ENCODE measurements around the gene CHST8.

Gene CHST8

GRCh38 chr19:33727331-33727998 is 105.7 kb downstream of the CHST8 start:
- DNase-seq (ENCODE audit: low spot score) (no peak), ATAC-seq (ENCODE audit: low read depth) (no peak)
- Histone ChIP-seq H3K4me3 (ENCODE audit: severe bottlenecking) (no peak overlapping the region), H3K4me1 (ENCODE audit: insufficient read depth, poor library complexity, severe bottlenecking) (no peaks in the 10 kb centered on the region), H3K27me3 (ENCODE audit: insufficient read depth, poor library complexity, severe bottlenecking) (peaks cover 18% of the 10 kb centered on the region), H3K9me3 (ENCODE audit: severe bottlenecking) (no peaks in the 10 kb centered on the region), H3K27ac (ENCODE audit: poor library complexity, severe bottlenecking) (no peak overlapping the region), H3K36me3 (ENCODE audit: low read depth) (no peaks in the 10 kb centered on the region)
- TF ChIP-seq, protein P1, sequence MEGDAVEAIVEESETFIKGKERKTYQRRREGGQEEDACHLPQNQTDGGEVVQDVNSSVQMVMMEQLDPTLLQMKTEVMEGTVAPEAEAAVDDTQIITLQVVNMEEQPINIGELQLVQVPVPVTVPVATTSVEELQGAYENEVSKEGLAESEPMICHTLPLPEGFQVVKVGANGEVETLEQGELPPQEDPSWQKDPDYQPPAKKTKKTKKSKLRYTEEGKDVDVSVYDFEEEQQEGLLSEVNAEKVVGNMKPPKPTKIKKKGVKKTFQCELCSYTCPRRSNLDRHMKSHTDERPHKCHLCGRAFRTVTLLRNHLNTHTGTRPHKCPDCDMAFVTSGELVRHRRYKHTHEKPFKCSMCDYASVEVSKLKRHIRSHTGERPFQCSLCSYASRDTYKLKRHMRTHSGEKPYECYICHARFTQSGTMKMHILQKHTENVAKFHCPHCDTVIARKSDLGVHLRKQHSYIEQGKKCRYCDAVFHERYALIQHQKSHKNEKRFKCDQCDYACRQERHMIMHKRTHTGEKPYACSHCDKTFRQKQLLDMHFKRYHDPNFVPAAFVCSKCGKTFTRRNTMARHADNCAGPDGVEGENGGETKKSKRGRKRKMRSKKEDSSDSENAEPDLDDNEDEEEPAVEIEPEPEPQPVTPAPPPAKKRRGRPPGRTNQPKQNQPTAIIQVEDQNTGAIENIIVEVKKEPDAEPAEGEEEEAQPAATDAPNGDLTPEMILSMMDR (IDR thresholded peaks at IDR 0.05; ENCODE audit: poor library complexity, severe bottlenecking) = no peak

GRCh38 chr19:33728141-33728540 is 106.4 kb downstream of the CHST8 start:
- H3K27ac ChIP-seq (ENCODE audit: poor library complexity, severe bottlenecking) = no peak overlapping the region
- ATAC-seq (ENCODE audit: low read depth) (no peak), DNase-seq (ENCODE audit: low spot score) (no peak)
- peaks cover 18% of the 10 kb centered on the region for H3K27me3 ChIP-seq (ENCODE audit: insufficient read depth, poor library complexity, severe bottlenecking)
- H3K9me3 ChIP-seq (ENCODE audit: severe bottlenecking) = no peaks in the 10 kb centered on the region
- no peak overlapping the region for H3K4me3 ChIP-seq (ENCODE audit: severe bottlenecking)
- no peaks in the 10 kb centered on the region for H3K4me1 ChIP-seq (ENCODE audit: insufficient read depth, poor library complexity, severe bottlenecking)
- TF ChIP-seq, protein P1 (IDR thresholded peaks at IDR 0.05; ENCODE audit: poor library complexity, severe bottlenecking) = no peak
- no peaks in the 10 kb centered on the region for H3K36me3 ChIP-seq (ENCODE audit: low read depth)

GRCh38 chr19:33730858-33731607 is 109.3 kb downstream of the CHST8 start:
- H3K4me3 ChIP-seq (ENCODE audit: severe bottlenecking) = no peak overlapping the region
- TF ChIP-seq, protein P1 (IDR thresholded peaks at IDR 0.05; ENCODE audit: poor library complexity, severe bottlenecking) = no peak
- H3K27ac ChIP-seq (ENCODE audit: poor library complexity, severe bottlenecking) = no peak overlapping the region
- no peaks in the 10 kb centered on the region for H3K9me3 ChIP-seq (ENCODE audit: severe bottlenecking)
- DNase-seq (ENCODE audit: low spot score) (no peak), ATAC-seq (ENCODE audit: low read depth) (no peak)
- H3K36me3 ChIP-seq (ENCODE audit: low read depth) = no peaks in the 10 kb centered on the region
- peaks cover 25% of the 10 kb centered on the region for H3K27me3 ChIP-seq (ENCODE audit: insufficient read depth, poor library complexity, severe bottlenecking)
- H3K4me1 ChIP-seq (ENCODE audit: insufficient read depth, poor library complexity, severe bottlenecking) = no peaks in the 10 kb centered on the region

DNA sequence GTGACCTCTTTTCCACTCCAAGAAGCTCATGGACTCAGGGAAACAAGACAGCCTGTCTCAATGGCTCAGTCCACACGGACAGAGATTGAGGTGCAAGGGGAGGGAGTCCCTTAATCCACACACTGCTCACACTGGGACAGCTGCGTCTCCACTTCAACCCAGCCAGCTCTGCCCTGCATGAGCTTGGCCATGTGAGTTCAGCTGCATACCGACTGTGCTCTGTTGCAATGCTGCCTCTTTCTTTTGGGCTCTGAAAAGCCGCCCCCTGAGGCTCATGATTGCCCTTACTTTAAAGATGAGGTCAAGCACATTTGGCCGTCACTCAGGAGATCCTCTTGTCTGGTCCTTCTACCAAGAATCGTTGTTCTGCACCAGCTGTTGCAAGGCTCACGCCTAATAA is 110.1 kb downstream of the CHST8 start:
- no peak for DNase-seq (ENCODE audit: low spot score)
- no peaks in the 10 kb centered on the region for H3K9me3 ChIP-seq (ENCODE audit: severe bottlenecking)
- peaks cover 22% of the 10 kb centered on the region for H3K27me3 ChIP-seq (ENCODE audit: insufficient read depth, poor library complexity, severe bottlenecking)
- ATAC-seq (ENCODE audit: low read depth) = no peak
- no peak overlapping the region for H3K4me3 ChIP-seq (ENCODE audit: severe bottlenecking)
- no peak overlapping the region for H3K27ac ChIP-seq (ENCODE audit: poor library complexity, severe bottlenecking)
- H3K4me1 ChIP-seq (ENCODE audit: insufficient read depth, poor library complexity, severe bottlenecking) = no peaks in the 10 kb centered on the region
- no peaks in the 10 kb centered on the region for H3K36me3 ChIP-seq (ENCODE audit: low read depth)
- TF ChIP-seq, protein P1 (IDR thresholded peaks at IDR 0.05; ENCODE audit: poor library complexity, severe bottlenecking) = no peak

- Histone ChIP-seq H3K4me1 (ENCODE audit: insufficient read depth, poor library complexity, severe bottlenecking) (no peaks in the 10 kb centered on the region), H3K9me3 (ENCODE audit: severe bottlenecking) (no peaks in the 10 kb centered on the region), H3K4me3 (ENCODE audit: severe bottlenecking) (no peak overlapping the region), H3K27me3 (ENCODE audit: insufficient read depth, poor library complexity, severe bottlenecking) (peaks cover 7% of the 10 kb centered on the region), H3K36me3 (ENCODE audit: low read depth) (no peaks in the 10 kb centered on the region), H3K27ac (ENCODE audit: poor library complexity, severe bottlenecking) (no peak overlapping the region)
- DNase-seq (ENCODE audit: low spot score) = no peak
- no peak for ATAC-seq (ENCODE audit: low read depth)
- TF ChIP-seq, protein P1 (IDR thresholded peaks at IDR 0.05; ENCODE audit: poor library complexity, severe bottlenecking) = no peak
These were observed 113.2 kb downstream of the CHST8 start for GRCh38 chr19:33734913-33735312.

Measured in RWPE2 (cell line).